Upper lobe of left lung (tissue), 4 donors: ENCODE measurements around the gene TNKS2.

Experiments used
- CTCF ChIP-seq, 6 experiments: fragments of 450-650 bp in 4 of 6; fragments of 200-600 bp in 2 of 6; sonication (generic) in 2 of 6; IDR thresholded peaks; one replicate each; pipeline ENCODE4 v1.5.1; 2016 to 2019; ENCODE audit warnings: antibody characterized with exemption in 6 of 6
- EP300 ChIP-seq, 4 donors: sonication (generic); formaldehyde crosslinking; IDR thresholded peaks; one replicate each; pipeline ENCODE4 v1.5.1; 2017; ENCODE audit warnings: antibody characterized with exemption in 4 of 4, control low read depth in 2 of 4
- POLR2A ChIP-seq, 4 donors: fragments of 450-650 bp; IDR thresholded peaks; one replicate each; pipeline ENCODE4 v1.5.1; 2016 to 2017; ENCODE audit warnings: antibody characterized with exemption in 4 of 4, mild to moderate bottlenecking in 2 of 4
- POLR2AphosphoS5 ChIP-seq, 2 donors: sonication (generic); formaldehyde crosslinking; IDR thresholded peaks; one replicate each; pipeline ENCODE4 v1.5.1; 2017; ENCODE audit warnings: antibody characterized with exemption in 2 of 2

GRCh38 chr10:91759581-91759986, 38.6 kb upstream of the TNKS2 start:
- TF ChIP-seq CTCF (IDR thresholded peaks at IDR 0.05) (no peak), POLR2AphosphoS5 (IDR thresholded peaks at IDR 0.05) (no peak), EP300 (IDR thresholded peaks at IDR 0.05) (no peak), POLR2A (IDR thresholded peaks at IDR 0.05) (no peak)
